MCF 10A (cell line): ENCODE measurements around the gene GAP43. TPM values are rescaled to one million over a fixed set of nuclear protein-coding genes. Genes with fewer than 3 reads are reported as not detected.

Experiments used
- BruUV-seq: library from RNA; stranded (reverse); fragments of 400-500 nt; replicated peaks from 2 replicates; lab custom pipeline; 2021; lab: Mats Ljungman, UMichigan
- CTCF ChIA-PET: fragments of 300-600 bp; sonication (Branson Sonifier 250); formaldehyde crosslinking; extraction: SDS; loops from one replicate; lab custom pipeline; 2021; ENCODE audit warnings: antibody characterized with exemption, inconsistent platforms; lab: Yijun Ruan, JAX
- POLR2A ChIA-PET: fragments of 300-600, 350-650 bp; sonication (Branson Sonifier 250); formaldehyde crosslinking; extraction: SDS; loops from one replicate; lab custom pipeline; 2020; ENCODE audit warnings: antibody characterized with exemption, inconsistent platforms; lab: Yijun Ruan, JAX
- DNase-seq: peaks from one replicate; pipeline ENCODE4 v3.0.0-alpha.2; 2018; ENCODE audit not compliant: unreplicated experiment
- H3K27ac Mint-ChIP-seq: one replicate; pipeline ENCODE4 v1.8.0; 2022; ENCODE audit warnings: mild to moderate bottlenecking, low read depth, mixed read lengths; ENCODE audit not compliant: unreplicated experiment
- H3K27me3 Mint-ChIP-seq: one replicate; pipeline ENCODE4 v1.8.0; 2022; ENCODE audit warnings: mixed read lengths; ENCODE audit not compliant: insufficient read depth, unreplicated experiment
- H3K36me3 Mint-ChIP-seq: one replicate; pipeline ENCODE4 v1.8.0; 2022; ENCODE audit warnings: mild to moderate bottlenecking, moderate library complexity, mixed read lengths; ENCODE audit not compliant: insufficient read depth, unreplicated experiment
- H3K4me1 Mint-ChIP-seq: one replicate; pipeline ENCODE4 v1.8.0; 2022; ENCODE audit warnings: mixed read lengths; ENCODE audit not compliant: insufficient read depth, unreplicated experiment
- H3K4me3 Mint-ChIP-seq: one replicate; pipeline ENCODE4 v1.8.0; 2022; ENCODE audit warnings: mild to moderate bottlenecking, moderate library complexity, mixed read lengths; ENCODE audit not compliant: unreplicated experiment
- H3K9me3 Mint-ChIP-seq: one replicate; pipeline ENCODE4 v1.8.0; 2022; ENCODE audit warnings: mixed read lengths; ENCODE audit not compliant: unreplicated experiment
- intact Hi-C: fragments of 100-400 bp; cut with micrococcal nuclease; formaldehyde crosslinking; loops from 2 replicates; pipeline ENCODE4 v1.14.1; 2022
- total RNA-seq: library from RNA; stranded (reverse); gene quantifications from 2 replicates; pipeline ENCODE4 v1.2.3, GENCODE V29; 2022
- TF ChIP-seq, protein P1 (sequence below): fragments of 200-600 bp; IDR thresholded peaks from one replicate; pipeline ENCODE4 v1.8.0; 2022; ENCODE audit warnings: antibody characterized with exemption, mild to moderate bottlenecking; ENCODE audit not compliant: unreplicated experiment

Gene GAP43
- total RNA-seq, 1 experiment from 2014 or later = not detected

DNA sequence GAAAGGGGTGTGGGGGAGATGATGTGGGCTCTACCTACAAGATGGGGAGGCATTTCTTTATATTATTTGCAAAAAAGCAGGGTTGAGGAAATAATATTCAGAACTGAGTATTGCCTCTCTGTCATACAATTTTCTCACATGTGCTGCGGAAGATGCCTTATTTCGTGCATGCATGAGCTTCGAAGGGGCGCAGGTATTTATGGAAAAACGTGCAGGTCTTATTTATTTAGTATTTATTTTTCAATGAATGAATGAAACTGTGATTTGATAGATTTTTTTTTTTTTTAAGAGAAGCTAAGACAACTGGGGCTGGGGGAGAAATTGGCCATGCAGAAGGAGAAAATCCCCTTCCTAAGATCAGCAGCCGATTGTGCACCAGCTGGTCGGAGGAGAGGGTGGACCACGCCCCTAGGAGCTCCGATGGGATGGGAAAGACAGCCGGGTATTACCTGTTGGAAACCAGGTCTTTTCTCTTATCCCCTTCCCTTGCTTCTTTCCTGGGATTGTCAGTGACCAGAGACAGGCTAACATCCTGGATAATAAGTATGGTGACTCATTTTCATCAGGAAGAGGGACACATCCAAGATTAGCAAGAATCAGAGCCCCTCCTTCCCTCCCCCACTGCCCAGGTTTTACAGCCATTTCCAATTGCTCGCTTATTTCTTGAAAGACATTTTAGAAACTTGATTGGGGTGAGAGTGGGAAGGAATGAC is 875 bp downstream of the GAP43 start:
- H3K9me3 Mint-ChIP-seq = no peaks in the 10 kb centered on the region
- TF ChIP-seq, protein P1, sequence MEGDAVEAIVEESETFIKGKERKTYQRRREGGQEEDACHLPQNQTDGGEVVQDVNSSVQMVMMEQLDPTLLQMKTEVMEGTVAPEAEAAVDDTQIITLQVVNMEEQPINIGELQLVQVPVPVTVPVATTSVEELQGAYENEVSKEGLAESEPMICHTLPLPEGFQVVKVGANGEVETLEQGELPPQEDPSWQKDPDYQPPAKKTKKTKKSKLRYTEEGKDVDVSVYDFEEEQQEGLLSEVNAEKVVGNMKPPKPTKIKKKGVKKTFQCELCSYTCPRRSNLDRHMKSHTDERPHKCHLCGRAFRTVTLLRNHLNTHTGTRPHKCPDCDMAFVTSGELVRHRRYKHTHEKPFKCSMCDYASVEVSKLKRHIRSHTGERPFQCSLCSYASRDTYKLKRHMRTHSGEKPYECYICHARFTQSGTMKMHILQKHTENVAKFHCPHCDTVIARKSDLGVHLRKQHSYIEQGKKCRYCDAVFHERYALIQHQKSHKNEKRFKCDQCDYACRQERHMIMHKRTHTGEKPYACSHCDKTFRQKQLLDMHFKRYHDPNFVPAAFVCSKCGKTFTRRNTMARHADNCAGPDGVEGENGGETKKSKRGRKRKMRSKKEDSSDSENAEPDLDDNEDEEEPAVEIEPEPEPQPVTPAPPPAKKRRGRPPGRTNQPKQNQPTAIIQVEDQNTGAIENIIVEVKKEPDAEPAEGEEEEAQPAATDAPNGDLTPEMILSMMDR = no peak
- no peaks in the 10 kb centered on the region for H3K4me1 Mint-ChIP-seq
- DNase-seq = no peak
- BruUV-seq = no TSS peak
- CTCF ChIA-PET = interaction anchor here (0.6 kb wide), 1 partner anchor 291 kb away, joined by 4 read pairs; no protein-coding TSS in a partner anchor
- H3K4me3 Mint-ChIP-seq = no peak overlapping the region
- no peak overlapping the region for H3K27ac Mint-ChIP-seq
- intact Hi-C loops = no loop called here
- no peaks in the 10 kb centered on the region for H3K36me3 Mint-ChIP-seq
- H3K27me3 Mint-ChIP-seq = no peaks in the 10 kb centered on the region
- POLR2A ChIA-PET = interaction anchor here (0.6 kb wide), 2 partner anchors 453 to 1680 kb away, joined by 3 to 4 read pairs; no protein-coding TSS in a partner anchor

DNA sequence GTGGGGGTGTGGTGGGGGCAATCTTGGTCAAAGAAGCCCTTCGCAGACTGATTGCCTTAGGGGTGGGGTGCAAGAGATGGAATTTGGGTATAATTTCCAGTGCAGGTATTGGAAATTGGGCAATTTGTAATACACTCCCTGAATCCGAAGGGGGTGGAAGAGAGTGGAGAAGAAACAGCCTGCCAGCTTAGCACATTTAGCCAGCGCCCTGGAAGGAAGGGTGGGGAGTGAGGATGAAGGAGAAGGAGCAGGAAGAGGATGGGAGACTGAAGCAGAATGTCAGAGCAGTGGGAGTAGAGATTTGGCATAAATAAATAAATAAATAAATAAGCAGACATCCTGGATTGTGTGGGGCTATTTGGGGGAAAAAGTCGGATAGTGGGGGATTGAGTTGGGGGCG is 1.6 kb downstream of the GAP43 start:
- H3K36me3 Mint-ChIP-seq = no peaks in the 10 kb centered on the region
- H3K27ac Mint-ChIP-seq = no peak overlapping the region
- DNase-seq = no peak
- TF ChIP-seq, protein P1 = no peak
- ChIA-PET POLR2A (interaction anchor here (0.6 kb wide), 1 partner anchor 452 kb away, joined by 4 read pairs; no protein-coding TSS in a partner anchor), CTCF (interaction anchor here (0.6 to 1.2 kb wide), 3 partner anchors 16 to 290 kb away, joined by 4 read pairs; no protein-coding TSS in a partner anchor)
- no peaks in the 10 kb centered on the region for H3K4me1 Mint-ChIP-seq
- intact Hi-C loops = no loop called here
- BruUV-seq = no TSS peak
- no peak overlapping the region for H3K4me3 Mint-ChIP-seq
- no peaks in the 10 kb centered on the region for H3K9me3 Mint-ChIP-seq
- H3K27me3 Mint-ChIP-seq = no peaks in the 10 kb centered on the region

DNA sequence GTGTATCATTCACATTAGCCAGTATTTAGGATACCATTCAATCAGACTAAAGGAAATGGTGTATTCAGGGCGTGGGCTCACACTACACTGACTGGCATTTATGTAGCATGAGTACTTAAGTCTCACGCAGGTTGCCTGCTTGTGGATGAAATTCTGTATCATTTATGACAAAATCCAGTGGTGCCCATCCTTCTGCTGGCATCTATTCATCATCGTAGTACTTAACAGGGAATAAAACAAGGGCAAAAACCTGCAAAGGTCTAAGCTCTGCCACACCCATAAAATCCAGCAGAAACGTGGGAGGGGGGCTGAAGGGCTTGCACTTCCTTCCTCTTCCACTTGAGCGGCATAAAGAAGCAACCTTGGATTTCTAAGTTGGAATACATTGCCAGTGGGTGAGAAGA is 2.7 kb downstream of the GAP43 start:
- TF ChIP-seq, protein P1 = no peak
- intact Hi-C loops = no loop called here
- CTCF ChIA-PET = interaction anchor here (1.2 kb wide), 2 partner anchors 15 to 157 kb away, joined by 4 read pairs; no protein-coding TSS in a partner anchor
- no peak overlapping the region for H3K4me3 Mint-ChIP-seq
- no peak for DNase-seq
- no peaks in the 10 kb centered on the region for H3K4me1 Mint-ChIP-seq
- no TSS peak for BruUV-seq
- H3K36me3 Mint-ChIP-seq = no peaks in the 10 kb centered on the region
- no peak overlapping the region for H3K27ac Mint-ChIP-seq
- H3K9me3 Mint-ChIP-seq = no peaks in the 10 kb centered on the region
- POLR2A ChIA-PET = no interaction called here
- H3K27me3 Mint-ChIP-seq = no peaks in the 10 kb centered on the region

DNA sequence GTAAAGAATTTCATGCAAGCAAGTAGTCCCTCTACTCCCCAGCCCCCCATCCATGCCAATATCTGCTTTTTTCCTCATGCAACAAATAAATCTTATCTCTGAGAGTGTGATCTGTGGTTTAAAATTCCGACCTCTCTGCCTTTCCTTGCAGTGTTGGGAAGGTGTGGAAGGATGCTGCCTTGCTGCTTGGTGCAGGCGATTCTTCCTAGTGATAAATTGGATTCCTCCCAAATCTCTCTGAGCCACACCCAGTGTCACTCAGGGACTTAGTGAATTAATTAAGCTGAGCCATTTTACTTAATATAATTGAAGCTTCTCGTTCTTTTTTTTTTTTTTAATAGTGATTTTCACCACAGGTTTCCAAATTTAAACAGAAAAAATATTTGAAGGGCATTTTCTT is 3.4 kb downstream of the GAP43 start:
- Mint-ChIP-seq H3K27ac (no peak overlapping the region), H3K4me1 (no peaks in the 10 kb centered on the region), H3K36me3 (no peaks in the 10 kb centered on the region), H3K4me3 (no peak overlapping the region), H3K27me3 (no peaks in the 10 kb centered on the region), H3K9me3 (no peaks in the 10 kb centered on the region)
- ChIA-PET CTCF (interaction anchor here (0.7 kb wide), 1 partner anchor 63 kb away, joined by 6 read pairs; no protein-coding TSS in a partner anchor), POLR2A (no interaction called here)
- intact Hi-C loops = no loop called here
- no TSS peak for BruUV-seq
- no peak for DNase-seq
- TF ChIP-seq, protein P1 = no peak
